ENCODE data around the gene FARP1.

- no peak for TF ChIP-seq CTCF (IDR thresholded peaks at IDR 0.05; ENCODE audit: control extremely low read depth in 1 of 3, insufficient read depth in 1 of 3, low read depth in 1 of 3, low read length in 3 of 3)
- no peak for TF ChIP-seq CHD2 (IDR thresholded peaks at IDR 0.05; ENCODE audit: low read length)
- TF ChIP-seq POLR2AphosphoS5 (IDR thresholded peaks at IDR 0.05; ENCODE audit: low read depth, low read length), result no peak
- TF ChIP-seq SAP30 (IDR thresholded peaks at IDR 0.05; ENCODE audit: insufficient read depth, insufficient replicate concordance, low read length), result no peak
These were observed 157.1 kb downstream of the FARP1 start for GRCh38 chr13:98299966-98300350.

Measured in H1 (cell line).